Left renal cortex interstitium (tissue), 4 donors: Measurements from ENCODE around the gene C2orf76. TPM values are rescaled to one million over a fixed set of nuclear protein-coding genes. Genes with fewer than 3 reads are reported as not detected.
"Not testable (repeated sequence)": the region's sequence is repeated elsewhere in the genome, so short reads cannot be mapped to it uniquely, and the experiment has no call there.

ENCODE experiments used
- DNase-seq, 4 donors: peaks; one replicate each; pipeline ENCODE4 v3.0.0-alpha.2; 2013; ENCODE audit warnings: low read depth in 4 of 4, low spot score in 2 of 4, missing footprints in 1 of 4
- polyA plus RNA-seq, 4 donors: library from polyadenylated mRNA; unstranded; fragments of 120-200 nt; gene quantifications; one replicate each; pipeline ENCODE4 v1.2.1, GENCODE V29; 2013; ENCODE audit not compliant: insufficient read length in 4 of 4

C2orf76 gene
- polyA plus RNA-seq, result 10 to 100 TPM; 18.3 to 26.5 (median 20.6) TPM

DNA sequence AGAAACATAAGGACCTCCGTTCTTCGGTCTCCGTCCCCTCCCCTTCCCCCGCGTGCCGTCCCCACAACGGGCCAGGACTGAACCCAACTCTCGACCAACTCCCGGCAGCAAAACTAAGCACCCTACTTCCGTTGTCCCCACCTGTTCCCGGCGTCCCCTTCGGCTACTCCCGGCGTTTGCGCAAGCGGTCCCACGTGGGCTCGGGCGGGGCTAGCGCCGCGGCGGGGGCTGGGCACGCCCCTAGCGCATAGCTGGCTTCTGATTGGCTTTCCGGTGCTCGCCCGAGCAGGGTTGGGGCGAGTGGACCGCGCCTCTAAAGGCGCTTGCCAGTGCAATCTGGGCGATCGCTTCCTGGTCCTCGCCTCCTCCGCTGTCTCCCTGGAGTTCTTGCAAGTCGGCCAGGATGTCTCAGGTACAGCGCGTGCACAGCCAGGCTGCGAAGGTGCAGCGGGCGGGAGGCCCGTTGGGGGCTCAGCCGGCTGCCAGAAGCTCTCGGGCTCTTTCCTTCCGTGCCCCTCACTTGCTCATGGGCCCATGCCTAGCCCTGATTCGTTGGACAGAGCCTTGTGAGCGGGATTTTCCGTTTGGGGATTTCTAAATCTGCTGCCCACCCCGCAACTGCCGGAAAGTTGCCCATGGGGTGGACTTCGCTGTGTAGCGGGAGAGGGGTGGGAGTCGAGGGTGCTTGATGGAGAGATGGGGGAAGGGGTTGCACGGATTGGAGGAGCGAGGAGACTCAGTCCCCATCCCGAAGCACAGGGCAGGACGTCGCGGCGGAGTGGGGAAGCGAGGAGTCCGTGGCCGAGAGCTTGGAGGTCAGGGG lies at the start of gene C2orf76, which contains the start of gene DBI:
Gene C2orf76 (minus strand): TSS at position 186 of the 823 bp plus-strand sequence. CDS start 26,875 bp downstream, outside the sequence.
Gene DBI (plus strand): TSS at position 329 of the 823 bp plus-strand sequence. CDS start 75 bp downstream, at position 404.
- DNase-seq, result peak; percentile 81 to 91 (median 86)

- no peak for DNase-seq
Observed at GRCh38 chr2:119415630-119416029, 49.0 kb upstream of the C2orf76 start.

GRCh38 chr2:119414894-119415293 lies 48.3 kb upstream of the C2orf76 start:
- DNase-seq, result no peak

DNA sequence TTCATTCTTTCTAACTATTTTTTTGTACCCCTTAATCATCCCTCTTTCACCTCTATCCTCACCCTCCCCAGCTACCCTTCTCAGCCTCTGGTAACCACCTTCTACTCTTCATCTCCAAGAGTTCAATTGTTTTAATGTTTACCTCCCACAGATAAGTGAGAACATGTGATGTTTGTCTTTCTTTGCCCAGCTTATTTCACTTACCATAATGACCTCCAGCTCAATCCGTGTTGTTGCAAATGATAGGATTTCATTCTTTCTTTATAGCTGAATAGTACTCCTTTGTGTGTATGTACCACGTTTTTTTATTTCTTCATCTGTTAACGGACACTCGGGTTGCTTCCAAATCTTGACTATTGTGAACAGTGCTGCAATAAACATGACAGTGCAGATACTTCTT lies 42.9 kb upstream of the C2orf76 start:
- no peak for DNase-seq

DNA sequence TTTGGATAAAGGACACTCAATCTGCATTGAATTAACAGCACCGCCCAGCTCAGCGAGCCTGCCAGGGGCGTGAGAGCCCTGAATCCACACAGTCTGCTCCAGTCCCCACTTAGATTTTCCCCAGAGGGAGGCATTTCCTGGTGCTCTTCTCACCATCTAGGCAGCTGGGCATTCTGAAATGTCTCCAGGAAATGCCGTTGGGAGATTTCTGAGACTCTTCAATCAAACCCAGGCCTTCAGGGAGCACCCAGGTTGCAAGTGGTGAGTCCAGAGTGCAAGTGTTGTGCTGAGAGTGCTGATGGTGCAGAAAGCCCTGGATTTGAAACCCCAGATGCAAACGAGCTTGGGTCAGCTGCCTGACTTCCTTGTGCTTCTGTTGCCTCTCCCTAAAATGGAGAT lies 41.6 kb upstream of the C2orf76 start:
- no peak for DNase-seq

DNA sequence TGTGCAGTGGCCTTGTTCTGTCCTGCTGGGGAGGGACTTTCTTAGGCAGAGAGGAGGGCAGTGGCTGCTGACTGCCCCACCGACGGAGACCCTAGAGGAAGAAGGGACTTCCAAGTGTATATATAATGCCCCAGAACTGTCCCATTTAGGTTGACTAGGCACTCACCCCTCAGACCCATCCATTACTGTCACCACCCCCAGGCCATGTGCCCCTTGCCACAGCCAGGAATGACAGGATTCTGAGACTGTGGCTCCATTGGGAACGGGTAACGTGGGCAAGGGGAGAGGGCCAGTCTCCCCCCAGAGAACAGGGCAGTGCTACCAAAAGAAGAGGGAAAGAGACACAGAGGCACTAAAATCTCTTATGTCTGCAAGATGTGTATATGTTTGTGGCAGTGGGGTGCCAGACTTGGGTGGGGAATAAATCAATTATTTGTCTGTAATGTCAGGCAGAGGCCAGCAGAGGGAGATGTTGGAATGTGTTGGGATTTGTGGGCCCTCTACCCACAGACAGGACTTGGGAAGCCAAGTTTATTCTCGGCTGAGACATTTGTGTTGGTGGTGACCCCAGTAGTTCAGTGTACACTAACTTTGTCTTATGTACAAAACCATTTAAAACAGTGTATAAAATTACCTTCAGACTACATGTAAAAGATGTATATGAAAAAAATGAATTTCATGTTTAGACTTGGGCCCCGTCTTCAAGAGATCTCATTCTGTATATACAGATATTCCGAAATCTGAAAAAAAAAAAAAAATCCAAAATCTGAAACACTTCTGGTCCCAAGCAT lies 41.0 kb upstream of the C2orf76 start:
- no peak for DNase-seq

DNA sequence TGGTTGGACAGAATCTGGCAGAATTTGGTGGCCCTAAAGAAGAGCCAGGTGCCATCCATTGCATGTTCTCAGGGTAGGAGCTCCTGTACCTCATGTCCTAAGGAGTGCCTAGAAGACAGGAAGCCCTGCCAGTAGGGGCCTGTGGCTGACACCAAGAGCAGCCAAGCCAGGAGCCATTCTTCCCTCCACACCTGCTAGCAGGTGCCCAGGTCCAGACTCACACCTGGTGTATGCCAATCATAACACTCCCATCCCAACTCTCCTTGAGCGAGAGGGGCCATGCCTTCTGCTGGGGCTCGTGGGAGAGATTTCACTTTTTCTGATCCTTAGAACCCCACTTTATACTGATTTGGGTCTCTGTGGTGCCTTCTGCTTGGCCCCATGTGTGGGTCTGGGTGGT lies 38.5 kb upstream of the C2orf76 start:
- DNase-seq, result no peak

GRCh38 chr2:119403618-119404017 lies 37.0 kb upstream of the C2orf76 start:
- DNase-seq, result not testable (repeated sequence)

- DNase-seq, result no peak
Observed at GRCh38 chr2:119402645-119403560, 36.3 kb upstream of the C2orf76 start.

DNA sequence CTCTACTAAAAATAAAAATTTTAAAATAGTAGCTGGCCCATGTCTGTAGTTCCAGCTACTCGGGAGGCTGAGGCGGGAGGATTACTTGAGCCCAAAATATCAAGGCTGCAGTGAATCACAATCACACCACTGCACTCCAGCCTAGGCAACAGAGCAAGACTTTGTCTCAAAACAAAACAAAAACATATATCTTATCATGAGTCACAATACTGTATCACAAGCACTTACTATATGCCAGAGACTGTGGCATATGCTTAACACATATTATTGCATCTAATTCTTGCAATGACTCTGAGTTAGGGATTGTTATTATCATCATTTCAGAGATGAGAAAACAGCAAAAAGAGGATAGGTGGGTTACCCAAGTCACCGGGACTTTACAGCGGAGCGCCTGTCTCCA lies 35.5 kb upstream of the C2orf76 start:
- no peak for DNase-seq

GRCh38 chr2:119397196-119397595 lies 30.6 kb upstream of the C2orf76 start:
- DNase-seq, result no peak

DNA sequence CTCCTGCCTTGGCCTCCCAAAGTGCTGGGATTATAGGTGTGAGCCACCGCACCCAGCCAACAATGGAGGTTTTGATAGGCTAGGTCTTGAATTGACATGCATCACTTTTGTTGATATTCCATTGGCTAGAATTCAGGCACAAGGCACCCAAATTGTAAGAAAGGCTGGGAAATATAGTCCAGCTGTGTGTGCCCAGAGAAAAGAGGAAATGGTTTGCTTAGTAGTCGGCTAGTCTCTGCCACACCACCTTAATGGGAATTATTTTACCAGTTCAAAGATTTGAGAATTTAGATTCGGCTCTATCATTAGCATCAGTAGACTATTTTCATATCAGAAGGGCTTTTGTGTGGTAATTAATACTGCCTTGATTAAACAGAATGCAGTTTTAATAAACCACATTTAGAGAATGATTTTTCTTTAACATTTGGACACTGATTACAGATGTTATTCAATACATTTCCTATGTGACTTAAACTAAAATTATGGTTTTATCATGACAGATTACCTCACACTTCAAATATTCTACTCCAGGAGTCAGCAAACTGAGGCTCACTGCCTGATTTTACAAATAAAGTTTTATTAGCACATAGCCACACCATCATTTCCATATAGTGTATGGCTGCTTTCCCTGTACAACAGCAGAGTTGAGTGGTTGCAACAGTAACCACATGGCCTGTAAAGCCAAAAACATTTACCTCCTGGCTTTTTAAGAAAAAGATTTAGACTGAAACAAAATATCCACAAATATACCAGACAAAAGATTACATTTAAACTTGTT lies 27.5 kb upstream of the C2orf76 start:
- DNase-seq, result no peak

GRCh38 chr2:119389615-119390306 lies 23.1 kb upstream of the C2orf76 start:
- DNase-seq, result no peak

GRCh38 chr2:119387381-119388129 lies 20.9 kb upstream of the C2orf76 start:
- DNase-seq, result no peak

GRCh38 chr2:119385466-119385865 lies 18.8 kb upstream of the C2orf76 start:
- no peak for DNase-seq

DNA sequence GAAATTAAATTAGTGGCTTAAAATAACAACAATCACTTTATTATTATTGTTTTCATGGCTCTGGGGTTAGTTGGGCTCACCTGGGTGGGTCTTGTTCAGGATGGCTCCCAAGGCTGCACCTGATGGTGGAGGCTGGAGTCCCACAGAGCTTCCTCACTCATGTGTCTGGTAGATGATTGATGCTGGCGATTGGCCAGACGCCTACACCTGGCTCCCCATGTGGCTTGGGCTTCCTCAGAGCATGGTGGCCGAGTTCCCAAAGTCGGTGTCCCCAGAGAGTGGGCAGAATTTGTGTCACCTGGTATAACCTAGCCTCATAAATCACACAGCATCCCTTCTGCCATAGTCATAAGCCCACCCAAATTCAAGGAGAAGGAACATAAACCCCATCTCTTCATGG lies 18.3 kb upstream of the C2orf76 start:
- DNase-seq, result no peak

- no peak for DNase-seq
Observed at GRCh38 chr2:119383410-119384140, 16.9 kb upstream of the C2orf76 start.

DNA sequence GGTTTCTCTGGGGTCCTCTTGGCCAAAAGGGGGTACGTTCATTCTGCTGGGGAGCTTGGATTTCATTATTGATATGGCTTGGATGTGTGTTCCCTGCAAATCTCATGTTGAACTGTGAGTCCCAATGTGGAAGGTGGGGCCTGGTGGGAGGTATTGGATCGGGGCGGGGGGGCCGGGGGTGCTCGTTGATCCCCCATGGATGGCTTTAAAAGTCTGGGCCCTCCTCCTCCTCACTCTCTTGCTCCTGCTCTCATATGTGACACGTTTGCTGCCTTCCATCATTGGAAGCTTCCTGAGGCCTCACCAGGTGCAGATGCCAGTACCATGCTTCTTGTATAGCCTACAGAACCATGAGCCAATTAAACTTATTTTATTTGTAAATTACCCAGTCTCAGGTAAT lies 11.9 kb upstream of the C2orf76 start:
- no peak for DNase-seq
